ENCODE results near the gene HHIP.

The HHIP gene

DNA sequence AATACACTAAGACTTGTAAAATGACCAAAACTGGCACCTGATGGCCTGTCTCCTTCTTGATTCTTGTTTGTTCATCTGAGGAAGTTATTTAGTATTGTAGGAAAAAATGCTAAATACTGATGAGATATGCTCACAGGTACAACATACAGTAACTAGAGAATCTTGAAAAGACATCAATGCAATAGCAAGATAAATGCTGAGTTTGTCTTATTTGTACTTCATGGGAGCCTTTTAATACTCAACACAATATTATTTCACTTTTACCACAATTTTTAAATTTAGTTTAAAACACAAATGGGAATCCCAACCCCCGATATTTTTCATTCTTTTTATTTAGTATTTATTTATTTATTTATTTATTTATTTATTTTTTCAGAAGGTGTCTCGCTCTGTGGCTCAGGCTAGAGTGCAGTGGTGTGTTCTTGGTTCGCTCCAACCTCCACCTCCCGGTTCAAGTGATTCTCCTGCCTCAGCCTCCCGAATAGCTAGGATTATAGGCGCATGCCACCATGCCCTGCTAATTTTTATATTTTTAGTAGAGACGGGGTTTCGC is 12.1 kb downstream of the HHIP start:
- Histone ChIP-seq H3K4me1 (ENCODE audit: control insufficient read depth, insufficient read depth, low read length, unreplicated experiment) (peaks cover 18% of the 10 kb centered on the region), H2AFZ (ENCODE audit: low read length, unreplicated experiment) (no peak overlapping the region), H3K27ac (ENCODE audit: low read depth, low read length) (no peak overlapping the region), H3K36me3 (ENCODE audit: insufficient read depth, low read length) (peaks cover 12% of the 10 kb centered on the region; the same call in 1 of the 2 replicates), H3K4me3 (ENCODE audit: low read depth, low read length) (no peak overlapping the region), H3K79me2 (ENCODE audit: control insufficient read depth, insufficient read depth, low read length, unreplicated experiment) (peaks cover 29% of the 10 kb centered on the region), H3K27me3 (ENCODE audit: insufficient read depth, low read length) (no peaks in the 10 kb centered on the region)

DNA sequence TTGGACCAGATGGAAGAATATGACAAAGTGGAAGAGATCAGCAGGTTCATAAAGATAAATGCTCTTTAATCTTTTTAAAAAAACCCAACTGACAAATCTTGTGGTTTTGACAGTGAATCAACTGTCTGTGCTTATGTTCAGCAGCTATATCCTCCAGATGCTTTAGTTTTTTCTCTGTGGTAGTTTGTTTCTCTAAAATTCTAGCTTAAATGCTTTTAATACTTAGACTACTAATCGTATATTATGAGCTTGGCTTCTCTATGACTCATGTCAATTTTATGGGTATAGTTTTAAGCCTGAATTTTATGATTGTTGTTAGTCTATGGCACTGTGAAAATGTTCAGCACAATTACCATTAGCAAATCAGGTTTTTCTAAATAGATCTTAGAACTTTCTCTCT is 12.9 kb downstream of the HHIP start:
- Histone ChIP-seq H3K79me2 (ENCODE audit: control insufficient read depth, insufficient read depth, low read length, unreplicated experiment) (peaks cover 22% of the 10 kb centered on the region), H3K27ac (ENCODE audit: low read depth, low read length) (peak overlapping the region; percentile 2; the same call in 1 of the 2 replicates)

DNA sequence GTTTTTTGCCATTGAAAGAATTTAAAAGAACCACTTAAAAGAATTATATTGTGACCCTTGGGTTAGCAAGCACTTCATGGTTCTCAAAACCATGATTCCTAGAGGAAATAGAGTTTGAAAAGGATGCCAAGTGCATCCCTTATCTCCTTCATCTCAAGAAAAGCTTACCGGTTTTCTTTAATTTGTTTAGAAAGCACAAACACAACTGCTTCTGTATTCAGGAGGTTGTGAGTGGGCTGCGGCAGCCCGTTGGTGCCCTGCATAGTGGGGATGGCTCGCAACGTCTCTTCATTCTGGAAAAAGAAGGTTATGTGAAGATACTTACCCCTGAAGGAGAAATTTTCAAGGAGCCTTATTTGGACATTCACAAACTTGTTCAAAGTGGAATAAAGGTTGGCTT is 13.5 kb downstream of the HHIP start:
- no peak overlapping the region for H3K27ac ChIP-seq (ENCODE audit: low read depth, low read length)

More for the DNA sequence above, 12.9 kb downstream of the HHIP start:
- no peak overlapping the region for H3K4me3 ChIP-seq (ENCODE audit: low read depth, low read length)
- H3K4me1 ChIP-seq (ENCODE audit: control insufficient read depth, insufficient read depth, low read length, unreplicated experiment): peaks cover 18% of the 10 kb centered on the region
- peak overlapping the region; percentile 18 for H2AFZ ChIP-seq (ENCODE audit: low read length, unreplicated experiment)
- H3K36me3 ChIP-seq (ENCODE audit: insufficient read depth, low read length): peaks cover 10% of the 10 kb centered on the region; the same call in 1 of the 2 replicates
- no peaks in the 10 kb centered on the region for H3K27me3 ChIP-seq (ENCODE audit: insufficient read depth, low read length)

DNA sequence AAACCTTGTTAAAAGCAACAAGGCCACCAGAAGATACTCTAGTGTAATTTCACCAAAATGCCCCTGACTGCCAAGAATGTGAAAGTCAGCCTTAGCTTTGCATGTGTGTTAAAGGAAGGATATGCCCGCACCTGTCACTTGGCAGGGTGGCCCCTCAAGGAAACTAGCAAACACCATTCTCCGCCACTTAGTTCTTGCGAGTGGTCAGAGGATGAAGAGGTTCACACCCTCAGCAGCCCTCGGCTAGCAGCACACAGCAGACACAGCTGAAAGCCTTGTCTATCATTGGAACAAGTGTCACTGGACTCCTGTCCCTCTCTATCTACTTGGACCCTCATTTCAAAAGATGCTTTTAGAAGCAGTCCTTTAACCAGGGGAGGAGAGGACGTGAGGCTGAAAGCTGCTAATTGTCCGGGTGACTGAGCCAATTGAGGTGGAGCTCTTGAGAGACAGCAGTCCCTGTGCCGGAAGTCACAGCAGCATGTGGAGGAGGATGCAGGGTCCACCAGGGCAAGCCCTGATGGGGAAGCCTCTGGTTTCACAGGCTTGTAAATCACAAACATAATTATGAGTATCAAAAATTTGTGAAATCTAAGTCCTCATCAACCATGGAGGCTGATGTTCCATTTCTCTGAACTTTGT is 18.0 kb downstream of the HHIP start:
- Histone ChIP-seq H3K27ac (ENCODE audit: low read depth, low read length) (no peak overlapping the region), H3K36me3 (ENCODE audit: insufficient read depth, low read length) (peaks cover 10% of the 10 kb centered on the region; the same call in 1 of the 2 replicates), H2AFZ (ENCODE audit: low read length, unreplicated experiment) (no peak overlapping the region), H3K27me3 (ENCODE audit: insufficient read depth, low read length) (no peaks in the 10 kb centered on the region), H3K4me3 (ENCODE audit: low read depth, low read length) (no peak overlapping the region), H3K4me1 (ENCODE audit: control insufficient read depth, insufficient read depth, low read length, unreplicated experiment) (peaks cover 20% of the 10 kb centered on the region), H3K79me2 (ENCODE audit: control insufficient read depth, insufficient read depth, low read length, unreplicated experiment) (peaks cover 12% of the 10 kb centered on the region)

More for the DNA sequence above, 13.5 kb downstream of the HHIP start:
- peak overlapping the region; percentile 11 for H2AFZ ChIP-seq (ENCODE audit: low read length, unreplicated experiment)
- no peaks in the 10 kb centered on the region for H3K27me3 ChIP-seq (ENCODE audit: insufficient read depth, low read length)
- H3K4me3 ChIP-seq (ENCODE audit: low read depth, low read length): no peak overlapping the region
- peaks cover 18% of the 10 kb centered on the region for H3K4me1 ChIP-seq (ENCODE audit: control insufficient read depth, insufficient read depth, low read length, unreplicated experiment)
- peaks cover 10% of the 10 kb centered on the region; the same call in 1 of the 2 replicates for H3K36me3 ChIP-seq (ENCODE audit: insufficient read depth, low read length)
- H3K79me2 ChIP-seq (ENCODE audit: control insufficient read depth, insufficient read depth, low read length, unreplicated experiment): peaks cover 18% of the 10 kb centered on the region

DNA sequence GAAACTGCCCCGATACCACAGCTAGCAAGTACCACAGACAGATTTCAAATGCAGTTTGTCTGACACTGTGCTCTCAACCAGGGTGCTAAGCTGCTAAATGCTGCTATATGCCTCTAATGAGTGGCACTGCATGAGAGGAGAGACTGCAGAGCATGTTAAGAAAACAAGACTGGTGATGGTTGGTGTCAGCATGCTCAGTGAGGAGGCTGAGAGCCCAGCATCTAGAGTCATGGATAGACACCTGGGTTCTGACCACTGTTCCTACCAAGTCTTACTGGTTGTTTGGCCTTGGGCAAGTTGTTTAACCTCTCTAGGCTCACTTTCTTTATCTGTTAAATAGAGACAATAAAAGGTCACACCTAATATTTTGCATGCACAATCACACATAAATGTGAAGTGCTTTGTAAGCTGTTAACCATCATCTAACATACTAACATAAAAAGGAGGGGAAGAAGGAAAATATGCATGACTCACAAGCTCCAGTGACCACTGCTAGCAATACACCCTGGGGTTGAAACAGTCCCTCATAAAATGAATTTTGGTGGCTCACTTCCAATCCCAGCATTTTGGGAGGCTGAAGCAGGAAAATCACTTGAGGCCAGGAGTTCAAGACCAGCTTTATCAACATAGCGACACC is 20.7 kb downstream of the HHIP start:
- peaks cover 2% of the 10 kb centered on the region for H3K79me2 ChIP-seq (ENCODE audit: control insufficient read depth, insufficient read depth, low read length, unreplicated experiment)
- no peak overlapping the region for H3K4me3 ChIP-seq (ENCODE audit: low read depth, low read length)
- H3K27ac ChIP-seq (ENCODE audit: low read depth, low read length): peak overlapping the region; percentile 33
- H3K27me3 ChIP-seq (ENCODE audit: insufficient read depth, low read length): no peaks in the 10 kb centered on the region
- H3K36me3 ChIP-seq (ENCODE audit: insufficient read depth, low read length): no peaks in the 10 kb centered on the region; the same call in 1 of the 2 replicates
- no peak overlapping the region for H2AFZ ChIP-seq (ENCODE audit: low read length, unreplicated experiment)
- H3K4me1 ChIP-seq (ENCODE audit: control insufficient read depth, insufficient read depth, low read length, unreplicated experiment): peaks cover 14% of the 10 kb centered on the region

DNA sequence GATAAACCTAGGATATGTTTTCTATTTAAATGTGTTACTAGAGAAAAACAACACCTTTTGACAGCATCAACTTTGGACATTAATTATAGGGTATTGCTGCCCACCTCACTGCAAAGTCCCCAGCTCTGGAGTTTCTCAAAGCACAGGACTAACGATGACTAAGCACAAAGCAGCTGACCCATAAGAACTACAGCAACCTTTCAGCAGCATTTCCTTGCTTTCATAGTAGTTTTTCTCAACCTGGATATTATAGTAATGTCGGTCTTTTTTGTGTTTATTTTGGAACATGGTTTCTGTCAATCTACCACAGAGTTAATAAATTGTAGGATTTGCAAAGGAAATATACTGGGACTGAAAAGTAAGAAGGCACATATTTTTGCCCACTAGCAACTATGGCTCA is 21.5 kb downstream of the HHIP start:
- Histone ChIP-seq H3K27ac (ENCODE audit: low read depth, low read length) (peak overlapping the region; percentile 33; the same call in 1 of the 2 replicates), H3K4me3 (ENCODE audit: low read depth, low read length) (no peak overlapping the region), H3K4me1 (ENCODE audit: control insufficient read depth, insufficient read depth, low read length, unreplicated experiment) (peaks cover 14% of the 10 kb centered on the region), H3K27me3 (ENCODE audit: insufficient read depth, low read length) (no peaks in the 10 kb centered on the region), H3K79me2 (ENCODE audit: control insufficient read depth, insufficient read depth, low read length, unreplicated experiment) (peaks cover 2% of the 10 kb centered on the region), H2AFZ (ENCODE audit: low read length, unreplicated experiment) (no peak overlapping the region), H3K36me3 (ENCODE audit: insufficient read depth, low read length) (no peaks in the 10 kb centered on the region)

DNA sequence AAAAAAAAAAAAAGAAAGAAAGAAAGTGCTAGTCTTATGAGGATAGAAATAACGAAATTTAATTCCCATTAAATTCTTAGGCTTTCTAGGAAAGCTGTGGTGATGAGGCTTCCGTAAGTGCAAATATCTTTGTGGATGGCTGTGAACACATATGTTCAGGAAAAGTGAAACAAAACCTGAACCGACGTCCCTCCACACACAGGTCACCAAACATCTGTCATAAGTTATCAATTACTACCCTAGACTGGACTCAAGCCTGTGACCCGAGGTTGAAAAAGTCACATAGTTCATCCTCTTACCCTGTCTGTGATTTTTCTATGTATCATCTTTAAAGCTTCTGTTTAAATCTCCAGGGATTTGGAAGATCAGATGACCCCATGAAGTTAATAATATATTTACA is 24.8 kb downstream of the HHIP start:
- no peaks in the 10 kb centered on the region for H3K36me3 ChIP-seq (ENCODE audit: insufficient read depth, low read length)
- no peak overlapping the region for H3K27ac ChIP-seq (ENCODE audit: low read depth, low read length)
- H3K4me1 ChIP-seq (ENCODE audit: control insufficient read depth, insufficient read depth, low read length, unreplicated experiment): peaks cover 18% of the 10 kb centered on the region
- no peaks in the 10 kb centered on the region for H3K27me3 ChIP-seq (ENCODE audit: insufficient read depth, low read length)
- H3K79me2 ChIP-seq (ENCODE audit: control insufficient read depth, insufficient read depth, low read length, unreplicated experiment): peaks cover 5% of the 10 kb centered on the region
- no peak overlapping the region for H3K4me3 ChIP-seq (ENCODE audit: low read depth, low read length)
- no peak overlapping the region for H2AFZ ChIP-seq (ENCODE audit: low read length, unreplicated experiment)

DNA sequence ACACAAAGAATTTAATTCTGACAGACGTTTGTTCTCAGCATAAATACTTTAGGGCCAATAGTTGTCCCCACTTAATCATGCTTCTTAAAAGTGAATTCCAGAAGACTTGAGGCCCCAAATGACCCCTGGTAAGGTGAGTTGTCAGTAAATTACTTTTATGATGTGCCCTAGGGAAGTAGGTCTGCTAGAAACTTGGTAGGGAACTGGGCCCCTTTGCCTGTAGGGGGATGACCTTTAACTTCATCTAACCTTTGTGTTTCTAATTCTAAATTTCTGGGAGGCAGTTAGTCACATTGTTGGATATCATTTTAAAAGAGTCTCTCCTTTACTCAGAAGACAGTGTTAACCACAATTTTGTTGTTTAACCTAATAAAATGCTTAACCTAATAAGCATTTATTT is 28.8 kb downstream of the HHIP start:
- Histone ChIP-seq H2AFZ (ENCODE audit: low read length, unreplicated experiment) (no peak overlapping the region), H3K4me3 (ENCODE audit: low read depth, low read length) (no peak overlapping the region), H3K36me3 (ENCODE audit: insufficient read depth, low read length) (0 out of 2 replicates have a peak, but pooled peaks cover 4% of the 10 kb centered on the region), H3K79me2 (ENCODE audit: control insufficient read depth, insufficient read depth, low read length, unreplicated experiment) (peaks cover 3% of the 10 kb centered on the region), H3K27ac (ENCODE audit: low read depth, low read length) (no peak overlapping the region), H3K4me1 (ENCODE audit: control insufficient read depth, insufficient read depth, low read length, unreplicated experiment) (peaks cover 4% of the 10 kb centered on the region), H3K27me3 (ENCODE audit: insufficient read depth, low read length) (no peaks in the 10 kb centered on the region)

DNA sequence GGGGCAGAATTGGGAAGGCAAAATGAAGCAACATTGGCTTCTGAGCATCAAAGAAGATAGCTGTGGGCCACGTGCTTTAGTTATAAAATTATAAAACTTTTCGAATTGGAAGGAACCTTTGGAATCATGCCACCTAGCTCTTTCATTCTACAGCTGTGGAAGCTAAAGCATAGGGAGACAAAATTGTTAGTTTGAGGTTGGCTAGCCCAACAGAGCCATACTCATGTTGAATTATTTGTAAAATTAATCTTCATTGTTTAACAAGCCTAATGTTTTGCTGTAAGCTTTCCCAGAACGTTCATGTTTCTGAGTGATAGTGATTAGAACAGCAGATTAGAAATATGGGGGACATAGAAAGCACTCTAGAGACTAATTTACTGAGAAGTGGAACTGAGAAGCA is 35.9 kb downstream of the HHIP start:
- Histone ChIP-seq H2AFZ (ENCODE audit: low read length, unreplicated experiment) (peak overlapping the region; percentile 59), H3K4me1 (ENCODE audit: control insufficient read depth, insufficient read depth, low read length, unreplicated experiment) (peaks cover 6% of the 10 kb centered on the region), H3K27me3 (ENCODE audit: insufficient read depth, low read length) (no peaks in the 10 kb centered on the region), H3K79me2 (ENCODE audit: control insufficient read depth, insufficient read depth, low read length, unreplicated experiment) (peaks cover 4% of the 10 kb centered on the region), H3K27ac (ENCODE audit: low read depth, low read length) (no peak overlapping the region), H3K4me3 (ENCODE audit: low read depth, low read length) (no peak overlapping the region), H3K36me3 (ENCODE audit: insufficient read depth, low read length) (peaks cover 9% of the 10 kb centered on the region)

DNA sequence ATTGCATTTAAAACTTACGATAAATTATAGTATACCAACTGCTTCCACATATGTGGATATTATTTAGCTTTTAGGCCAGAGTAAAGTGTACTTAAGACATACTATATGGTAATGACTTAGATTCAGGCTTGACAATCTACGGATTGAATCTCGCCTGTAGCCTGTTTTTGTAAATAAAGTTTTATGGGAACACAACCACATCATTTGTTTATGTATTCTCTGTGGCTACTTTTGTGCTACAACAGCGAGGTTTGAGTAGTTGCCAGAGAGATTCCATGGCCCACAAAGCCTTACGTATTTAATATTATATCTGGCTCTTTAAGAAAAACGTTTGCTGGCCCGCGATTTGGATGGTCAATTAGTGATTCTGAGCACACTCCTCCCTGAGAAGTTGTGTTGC is 37.6 kb downstream of the HHIP start:
- H3K79me2 ChIP-seq (ENCODE audit: control insufficient read depth, insufficient read depth, low read length, unreplicated experiment): peaks cover 4% of the 10 kb centered on the region
- no peak overlapping the region for H2AFZ ChIP-seq (ENCODE audit: low read length, unreplicated experiment)
- no peak overlapping the region for H3K4me3 ChIP-seq (ENCODE audit: low read depth, low read length)
- no peak overlapping the region for H3K27ac ChIP-seq (ENCODE audit: low read depth, low read length)
- H3K27me3 ChIP-seq (ENCODE audit: insufficient read depth, low read length): no peaks in the 10 kb centered on the region
- H3K4me1 ChIP-seq (ENCODE audit: control insufficient read depth, insufficient read depth, low read length, unreplicated experiment): peaks cover 6% of the 10 kb centered on the region
- H3K36me3 ChIP-seq (ENCODE audit: insufficient read depth, low read length): peaks cover 9% of the 10 kb centered on the region

DNA sequence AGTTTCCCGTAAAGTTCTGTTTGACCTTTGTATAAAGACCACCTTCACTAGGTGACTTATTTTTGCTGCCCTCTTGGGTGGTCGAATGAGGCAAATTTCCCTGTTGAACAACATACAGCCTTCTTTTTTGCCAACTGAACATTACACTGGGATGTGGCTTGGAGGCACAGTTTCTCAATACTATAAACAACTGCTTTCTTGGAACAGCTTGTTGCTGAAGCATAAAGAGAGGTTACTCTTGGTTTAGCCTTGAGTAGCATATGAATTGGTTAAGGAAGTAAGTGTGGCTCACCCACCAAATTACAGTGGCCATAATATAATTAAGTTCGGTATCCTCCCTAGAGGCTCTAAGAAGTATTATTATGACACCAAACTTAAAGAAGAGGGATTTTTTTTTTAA is 40.0 kb downstream of the HHIP start:
- peaks cover 9% of the 10 kb centered on the region for H3K36me3 ChIP-seq (ENCODE audit: insufficient read depth, low read length)
- no peak overlapping the region for H2AFZ ChIP-seq (ENCODE audit: low read length, unreplicated experiment)
- peaks cover 6% of the 10 kb centered on the region for H3K79me2 ChIP-seq (ENCODE audit: control insufficient read depth, insufficient read depth, low read length, unreplicated experiment)
- no peaks in the 10 kb centered on the region for H3K27me3 ChIP-seq (ENCODE audit: insufficient read depth, low read length)
- no peak overlapping the region for H3K27ac ChIP-seq (ENCODE audit: low read depth, low read length)
- H3K4me3 ChIP-seq (ENCODE audit: low read depth, low read length): no peak overlapping the region
- peaks cover 6% of the 10 kb centered on the region for H3K4me1 ChIP-seq (ENCODE audit: control insufficient read depth, insufficient read depth, low read length, unreplicated experiment)

All from ACC112 (cell line).